NB4 (cell line): ENCODE results near the gene C5AR2.

Source experiments
- DNase-seq: peaks from one replicate; pipeline ENCODE4 v3.0.0; 2010; ENCODE audit warnings: low read depth
- H3K4me3 ChIP-seq: one replicate; pipeline ENCODE4 v1.5.1; 2011; ENCODE audit warnings: mild to moderate bottlenecking, low read depth, low read length, moderate library complexity
- CTCF ChIP-seq: IDR thresholded peaks from one replicate; pipeline ENCODE4 v1.5.1; 2012; ENCODE audit warnings: low read depth, low read length
- MAX ChIP-seq: IDR thresholded peaks from 2 replicates; pipeline ENCODE4 v1.6.1; 2011; ENCODE audit warnings: low read depth, low read length
- MYC ChIP-seq: IDR thresholded peaks from 2 replicates; pipeline ENCODE4 v1.6.1; 2011; ENCODE audit warnings: low read depth, low read length
- POLR2A ChIP-seq: IDR thresholded peaks from 2 replicates; pipeline ENCODE4 v1.6.1; 2011; ENCODE audit warnings: mild to moderate bottlenecking; ENCODE audit not compliant: insufficient read length; ENCODE audit errors: extremely low read depth

The C5AR2 gene

GRCh38 chr19:47303966-47304365, 28.0 kb upstream of the C5AR2 start:
- H3K4me3 ChIP-seq, result no peak overlapping the region
- TF ChIP-seq MAX (no peak), CTCF (no peak), POLR2A (no peak), MYC (no peak)
- DNase-seq, result no peak

- H3K4me3 ChIP-seq, result no peak overlapping the region
- DNase-seq, result peak; percentile 85
- peak; percentile 100 for TF ChIP-seq CTCF
- no peak for TF ChIP-seq POLR2A
- peak; percentile 91 for TF ChIP-seq MAX
- TF ChIP-seq MYC, result peak; percentile 70
Observed at GRCh38 chr19:47305309-47305751, 26.6 kb upstream of the C5AR2 start.

- no peak for DNase-seq
- H3K4me3 ChIP-seq, result no peak overlapping the region
- TF ChIP-seq POLR2A (no peak), CTCF (peak; percentile 1), MYC (no peak), MAX (no peak)
Observed at GRCh38 chr19:47306303-47306702, 25.7 kb upstream of the C5AR2 start.

- TF ChIP-seq CTCF, result no peak
- no peak for TF ChIP-seq MAX
- no peak for TF ChIP-seq POLR2A
- no peak for TF ChIP-seq MYC
- DNase-seq, result peak; percentile 52
- H3K4me3 ChIP-seq, result no peak overlapping the region
Observed at GRCh38 chr19:47309038-47309437, 22.9 kb upstream of the C5AR2 start.

GRCh38 chr19:47309608-47310007, 22.4 kb upstream of the C5AR2 start, which contains the start of gene C5AR1:
Gene C5AR1, plus strand, starts transcription at chr19:47309861. Its CDS starts 35 bp downstream, at chr19:47309896.
- TF ChIP-seq POLR2A (no peak), CTCF (peak; percentile 59)
- DNase-seq, result peak; percentile 98
- no peak within 1 kb of the TSS for H3K4me3 ChIP-seq

- DNase-seq, result no peak
- TF ChIP-seq MYC, result no peak
- TF ChIP-seq CTCF, result no peak
- TF ChIP-seq POLR2A, result no peak
- TF ChIP-seq MAX, result no peak
- H3K4me3 ChIP-seq, result no peak overlapping the region
Observed at GRCh38 chr19:47310323-47310722, 21.7 kb upstream of the C5AR2 start.
